ENCODE data around the gene CSNK1G1. TPM values are rescaled to one million over a fixed set of nuclear protein-coding genes. Genes with fewer than 3 reads are reported as not detected.
"Not testable (repeated sequence)": the region's sequence is repeated elsewhere in the genome, so short reads cannot be mapped to it uniquely, and the experiment has no call there.

Gene CSNK1G1
- total and polyA plus RNA-seq, 2 experiments from 2014 or later = 8.7 to 18.0 TPM

DNA sequence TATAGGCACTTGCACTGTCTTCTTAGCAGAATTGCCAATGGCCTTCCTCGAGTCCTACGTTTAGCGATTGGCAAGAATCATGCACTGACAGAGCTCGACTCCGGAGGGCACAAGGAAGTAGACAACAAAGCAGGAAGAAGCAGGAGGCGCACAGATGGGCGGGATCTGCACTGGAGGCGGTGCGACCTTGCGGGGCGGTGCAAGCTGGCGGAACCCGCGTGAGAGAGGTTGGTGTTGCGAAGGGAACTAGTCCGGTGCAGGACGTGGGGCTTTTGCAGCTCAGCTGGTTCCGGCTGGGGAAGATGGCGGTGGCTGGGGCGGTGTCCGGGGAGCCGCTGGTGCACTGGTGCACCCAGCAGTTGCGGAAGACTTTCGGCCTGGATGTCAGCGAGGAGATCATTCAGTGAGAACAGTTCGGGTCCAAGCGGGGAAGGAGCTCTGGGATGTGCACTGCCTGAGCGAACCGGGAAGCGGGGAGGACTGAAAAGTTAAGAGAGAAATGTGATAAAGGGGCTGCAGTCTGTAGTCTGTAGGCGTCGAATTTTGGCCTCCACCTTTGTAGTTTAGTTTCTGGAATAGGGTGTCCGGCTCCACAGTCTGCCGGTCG is 31.7 kb upstream of the CSNK1G1 start, which contains the start of gene TRIP4:
Gene TRIP4, plus strand, starts transcription at position 275 of the 607 bp plus-strand sequence. Its CDS starts 28 bp downstream, at position 303.
- Histone ChIP-seq H3K27me3 (no peaks in the 10 kb centered on the region), H3K4me1 (ENCODE audit: low read depth) (no peaks in the 10 kb centered on the region), H3K4me3 (peak within 1 kb of the TSS; percentile 54), H3K36me3 (no peaks in the 10 kb centered on the region), H3K9me3 (ENCODE audit: low read depth) (no peaks in the 10 kb centered on the region), H3K27ac (peak within 1 kb of the TSS; percentile 65)
- TF ChIP-seq, protein P1, sequence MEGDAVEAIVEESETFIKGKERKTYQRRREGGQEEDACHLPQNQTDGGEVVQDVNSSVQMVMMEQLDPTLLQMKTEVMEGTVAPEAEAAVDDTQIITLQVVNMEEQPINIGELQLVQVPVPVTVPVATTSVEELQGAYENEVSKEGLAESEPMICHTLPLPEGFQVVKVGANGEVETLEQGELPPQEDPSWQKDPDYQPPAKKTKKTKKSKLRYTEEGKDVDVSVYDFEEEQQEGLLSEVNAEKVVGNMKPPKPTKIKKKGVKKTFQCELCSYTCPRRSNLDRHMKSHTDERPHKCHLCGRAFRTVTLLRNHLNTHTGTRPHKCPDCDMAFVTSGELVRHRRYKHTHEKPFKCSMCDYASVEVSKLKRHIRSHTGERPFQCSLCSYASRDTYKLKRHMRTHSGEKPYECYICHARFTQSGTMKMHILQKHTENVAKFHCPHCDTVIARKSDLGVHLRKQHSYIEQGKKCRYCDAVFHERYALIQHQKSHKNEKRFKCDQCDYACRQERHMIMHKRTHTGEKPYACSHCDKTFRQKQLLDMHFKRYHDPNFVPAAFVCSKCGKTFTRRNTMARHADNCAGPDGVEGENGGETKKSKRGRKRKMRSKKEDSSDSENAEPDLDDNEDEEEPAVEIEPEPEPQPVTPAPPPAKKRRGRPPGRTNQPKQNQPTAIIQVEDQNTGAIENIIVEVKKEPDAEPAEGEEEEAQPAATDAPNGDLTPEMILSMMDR (IDR thresholded peaks at IDR 0.05; ENCODE audit: low read depth, low read length) = peak; percentile 20
- DNase-seq (ENCODE audit: low read depth in 1 of 2, low spot score in 1 of 2) = peak; percentile 94 to 99

- Histone ChIP-seq H3K27me3 (no peaks in the 10 kb centered on the region), H3K36me3 (no peaks in the 10 kb centered on the region), H3K27ac (no peak overlapping the region), H3K4me1 (ENCODE audit: low read depth) (no peaks in the 10 kb centered on the region), H3K9me3 (ENCODE audit: low read depth) (no peaks in the 10 kb centered on the region), H3K4me3 (no peak overlapping the region)
- DNase-seq (ENCODE audit: low read depth in 1 of 2, low spot score in 1 of 2) = no peak
- TF ChIP-seq, protein P1 (IDR thresholded peaks at IDR 0.05; ENCODE audit: low read depth, low read length) = no peak
These were observed 30.3 kb upstream of the CSNK1G1 start for GRCh38 chr15:64386291-64386690.

GRCh38 chr15:64383760-64384159 is 27.8 kb upstream of the CSNK1G1 start:
- TF ChIP-seq, protein P1 (IDR thresholded peaks at IDR 0.05; ENCODE audit: low read depth, low read length) = no peak
- H3K9me3 ChIP-seq (ENCODE audit: low read depth) = no peaks in the 10 kb centered on the region
- no peak for DNase-seq (ENCODE audit: low read depth in 1 of 2, low spot score in 1 of 2)
- no peak overlapping the region for H3K27ac ChIP-seq
- H3K4me3 ChIP-seq = no peak overlapping the region
- no peaks in the 10 kb centered on the region for H3K27me3 ChIP-seq
- H3K36me3 ChIP-seq = no peaks in the 10 kb centered on the region
- H3K4me1 ChIP-seq (ENCODE audit: low read depth) = peaks cover 3% of the 10 kb centered on the region

GRCh38 chr15:64381000-64381751 is 25.2 kb upstream of the CSNK1G1 start, which contains the start of gene PCLAF:
Gene PCLAF (minus strand): TSS chr15:64381441. CDS start chr15:64381371, 70 bp downstream.
- no peaks in the 10 kb centered on the region for H3K9me3 ChIP-seq (ENCODE audit: low read depth)
- H3K4me3 ChIP-seq = peak within 1 kb of the TSS; percentile 60
- DNase-seq (ENCODE audit: low read depth in 1 of 2, low spot score in 1 of 2) = peak; percentile 97 to 98
- H3K4me1 ChIP-seq (ENCODE audit: low read depth) = peaks cover 3% of the 10 kb centered on the region
- TF ChIP-seq, protein P1 (IDR thresholded peaks at IDR 0.05; ENCODE audit: low read depth, low read length) = no peak
- no peaks in the 10 kb centered on the region for H3K27me3 ChIP-seq
- no peaks in the 10 kb centered on the region for H3K36me3 ChIP-seq
- no peak within 1 kb of the TSS for H3K27ac ChIP-seq

GRCh38 chr15:64380130-64380870 is 24.3 kb upstream of the CSNK1G1 start:
- not testable (repeated sequence) for H3K27ac ChIP-seq; H3K4me1 ChIP-seq (ENCODE audit: low read depth); H3K27me3 ChIP-seq; H3K9me3 ChIP-seq (ENCODE audit: low read depth); H3K36me3 ChIP-seq; DNase-seq (ENCODE audit: low read depth in 1 of 2, low spot score in 1 of 2)
- peak overlapping the region; percentile 60 for H3K4me3 ChIP-seq

Data from cardiac muscle cell (in vitro differentiated cells and primary cell).